ENCODE data around the gene CELF5. TPM values are rescaled to one million over a fixed set of nuclear protein-coding genes. Genes with fewer than 3 reads are reported as not detected.
"Not testable (repeated sequence)": the region's sequence is repeated elsewhere in the genome, so short reads cannot be mapped to it uniquely, and the experiment has no call there.

CELF5 gene
- total RNA-seq, 4 donors from 2014 or later: not detected

DNA sequence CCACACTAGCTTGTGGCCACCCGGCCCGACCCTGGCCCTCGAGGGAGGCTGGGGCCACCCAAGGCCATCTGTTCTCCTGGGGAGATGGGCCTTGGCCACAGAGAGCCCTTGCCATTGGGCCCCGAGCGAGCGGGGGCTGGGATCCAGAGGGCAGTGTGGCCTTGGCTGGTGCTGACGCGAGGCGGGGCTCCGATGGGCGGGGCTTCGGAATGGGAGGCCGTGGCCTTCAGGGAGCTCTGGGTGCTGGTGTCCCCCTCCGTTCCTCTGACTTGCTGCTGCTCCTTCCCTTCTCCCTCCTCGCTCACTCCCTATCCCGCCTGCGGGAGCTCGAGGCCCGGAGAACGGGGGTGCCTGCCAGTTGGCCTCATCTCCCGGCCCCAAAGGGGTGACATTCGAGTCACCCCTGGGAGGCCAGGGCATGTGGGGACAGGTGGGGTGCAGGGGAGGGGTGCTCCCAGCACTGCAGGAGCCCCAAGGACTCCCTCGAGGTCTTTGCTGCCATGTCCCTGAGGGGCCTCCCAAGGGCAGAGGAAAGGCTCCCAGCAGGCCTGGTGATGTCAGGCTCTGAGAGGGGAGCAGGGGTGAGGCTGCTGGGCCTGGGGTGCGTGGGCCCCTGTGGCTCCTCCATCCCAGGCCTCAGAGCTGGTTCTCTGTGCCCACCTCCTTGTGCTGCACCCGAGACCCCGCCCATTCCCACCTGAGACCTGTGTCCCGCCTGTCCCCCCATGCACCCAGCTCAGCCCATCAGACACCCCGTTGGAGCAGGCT is 34.6 kb upstream of the CELF5 start:
- peak in 1 of 3 donors; percentile 70 for DNase-seq
- H3K4me1 ChIP-seq: peaks cover 6 to 25% (median 22%) of the 10 kb centered on the region in 4 donors
- peak overlapping the region in 1 of 4 donors; percentile 39 for H3K4me3 ChIP-seq
- H3K27me3 ChIP-seq: no peaks in the 10 kb centered on the region
- H3K9me3 ChIP-seq: no peaks in the 10 kb centered on the region
- no peak for TF ChIP-seq POLR2A (IDR thresholded peaks at IDR 0.05)
- TF ChIP-seq, protein P1, sequence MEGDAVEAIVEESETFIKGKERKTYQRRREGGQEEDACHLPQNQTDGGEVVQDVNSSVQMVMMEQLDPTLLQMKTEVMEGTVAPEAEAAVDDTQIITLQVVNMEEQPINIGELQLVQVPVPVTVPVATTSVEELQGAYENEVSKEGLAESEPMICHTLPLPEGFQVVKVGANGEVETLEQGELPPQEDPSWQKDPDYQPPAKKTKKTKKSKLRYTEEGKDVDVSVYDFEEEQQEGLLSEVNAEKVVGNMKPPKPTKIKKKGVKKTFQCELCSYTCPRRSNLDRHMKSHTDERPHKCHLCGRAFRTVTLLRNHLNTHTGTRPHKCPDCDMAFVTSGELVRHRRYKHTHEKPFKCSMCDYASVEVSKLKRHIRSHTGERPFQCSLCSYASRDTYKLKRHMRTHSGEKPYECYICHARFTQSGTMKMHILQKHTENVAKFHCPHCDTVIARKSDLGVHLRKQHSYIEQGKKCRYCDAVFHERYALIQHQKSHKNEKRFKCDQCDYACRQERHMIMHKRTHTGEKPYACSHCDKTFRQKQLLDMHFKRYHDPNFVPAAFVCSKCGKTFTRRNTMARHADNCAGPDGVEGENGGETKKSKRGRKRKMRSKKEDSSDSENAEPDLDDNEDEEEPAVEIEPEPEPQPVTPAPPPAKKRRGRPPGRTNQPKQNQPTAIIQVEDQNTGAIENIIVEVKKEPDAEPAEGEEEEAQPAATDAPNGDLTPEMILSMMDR (IDR thresholded peaks at IDR 0.05): no peak
- H3K27ac ChIP-seq: peak overlapping the region in 3 of 4 donors; percentile 68 to 97 (median 90)
- H3K36me3 ChIP-seq: peaks cover 0 to 20% (median 0%) of the 10 kb centered on the region in 3 donors

DNA sequence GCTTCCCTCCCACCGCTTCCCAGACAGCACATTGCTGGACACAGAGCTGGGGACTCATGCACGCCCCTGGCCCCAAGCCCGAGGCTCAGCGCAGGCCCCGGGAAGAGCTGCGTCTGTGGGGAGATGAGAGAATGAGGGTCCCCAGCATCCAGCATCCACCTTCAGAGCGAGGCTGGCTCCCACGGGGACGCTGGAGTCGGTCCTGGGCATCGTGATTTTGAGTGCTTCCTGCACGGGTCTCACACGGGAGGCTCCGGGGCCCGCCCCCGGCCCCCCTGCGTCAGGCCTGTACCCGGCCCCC is 34.0 kb upstream of the CELF5 start:
- Histone ChIP-seq H3K36me3 (peaks cover 0 to 20% (median 0%) of the 10 kb centered on the region in 3 donors), H3K4me1 (peaks cover 6 to 25% (median 22%) of the 10 kb centered on the region in 4 donors)
- no peak for TF ChIP-seq POLR2A (IDR thresholded peaks at IDR 0.05)
- TF ChIP-seq, protein P1 (IDR thresholded peaks at IDR 0.05): no peak

DNA sequence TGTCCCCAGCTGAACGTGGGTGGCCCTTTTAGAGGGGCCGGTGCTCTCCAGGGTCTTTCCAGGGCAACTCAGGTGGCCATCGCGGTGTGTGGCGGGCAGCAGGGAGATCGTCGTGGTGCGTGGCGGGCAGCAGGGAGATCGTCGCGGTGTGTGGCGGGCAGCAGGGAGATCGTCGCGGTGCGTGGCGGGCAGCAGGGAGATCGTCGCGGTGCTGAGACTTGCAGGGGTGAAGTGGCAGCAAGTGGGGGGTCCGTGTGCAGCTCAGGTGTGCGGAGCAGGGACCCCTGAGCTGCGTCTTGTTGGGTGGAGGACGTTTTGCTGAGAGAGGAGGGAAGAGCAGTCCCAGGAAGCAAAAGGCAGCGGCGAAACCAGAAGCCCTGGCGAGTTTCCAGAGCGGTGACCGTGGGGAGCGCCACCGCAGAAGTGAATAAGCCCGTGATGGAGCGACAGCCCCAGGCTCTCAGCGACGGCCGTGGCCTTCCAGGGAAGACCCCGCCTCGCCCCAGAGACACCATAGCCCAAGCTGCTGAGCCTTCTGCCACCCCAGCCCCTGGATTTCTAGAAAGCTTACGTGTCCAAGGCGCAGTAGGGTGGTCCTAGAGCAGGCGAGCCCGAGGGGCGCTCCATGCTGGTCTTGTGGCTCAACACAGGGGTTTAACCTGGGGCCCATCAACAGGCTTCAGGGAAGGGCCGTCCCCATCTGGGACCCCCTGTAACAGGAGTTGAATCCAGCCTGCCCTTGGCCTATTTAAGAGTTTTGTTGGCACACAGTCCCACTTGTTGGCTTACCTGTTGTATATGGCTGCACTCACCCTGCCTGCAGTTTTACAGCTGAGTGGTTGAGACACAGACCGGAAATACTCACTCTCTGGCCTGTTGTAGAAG is 33.3 kb upstream of the CELF5 start:
- TF ChIP-seq, protein P1 (IDR thresholded peaks at IDR 0.05): no peak
- no peak for TF ChIP-seq POLR2A (IDR thresholded peaks at IDR 0.05)
- Histone ChIP-seq H3K27me3 (no peaks in the 10 kb centered on the region), H3K4me1 (peaks cover 6 to 25% (median 20%) of the 10 kb centered on the region in 4 donors), H3K27ac (no peak overlapping the region), H3K4me3 (no peak overlapping the region), H3K36me3 (peaks cover 0 to 24% (median 0%) of the 10 kb centered on the region in 3 donors), H3K9me3 (no peaks in the 10 kb centered on the region)
- no peak for DNase-seq

More for the DNA sequence above, 34.0 kb upstream of the CELF5 start:
- no peak for DNase-seq
- H3K4me3 ChIP-seq: no peak overlapping the region
- no peaks in the 10 kb centered on the region for H3K27me3 ChIP-seq
- H3K27ac ChIP-seq: no peak overlapping the region
- no peaks in the 10 kb centered on the region for H3K9me3 ChIP-seq

DNA sequence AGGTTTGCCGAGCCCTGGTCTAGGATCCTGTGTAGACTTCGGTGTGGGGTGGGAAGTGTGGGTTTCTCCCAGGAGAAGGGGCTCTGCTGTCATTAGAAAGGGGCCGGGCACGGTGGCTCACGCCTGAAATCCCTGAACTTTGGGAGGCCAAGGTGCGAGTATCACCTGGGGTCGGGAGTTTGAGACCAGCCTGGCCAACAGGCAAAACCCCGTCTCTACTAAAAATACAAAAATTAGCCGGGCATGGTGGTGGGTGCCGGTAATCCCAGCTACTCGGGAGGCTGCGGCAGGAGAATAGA is 32.7 kb upstream of the CELF5 start:
- Histone ChIP-seq H3K4me1 (peaks cover 6 to 20% (median 15%) of the 10 kb centered on the region in 4 donors), H3K36me3 (peaks cover 0 to 30% (median 0%) of the 10 kb centered on the region in 3 donors)
- H3K9me3 ChIP-seq, H3K4me3 ChIP-seq, H3K27ac ChIP-seq, DNase-seq, H3K27me3 ChIP-seq: not testable (repeated sequence)

DNA sequence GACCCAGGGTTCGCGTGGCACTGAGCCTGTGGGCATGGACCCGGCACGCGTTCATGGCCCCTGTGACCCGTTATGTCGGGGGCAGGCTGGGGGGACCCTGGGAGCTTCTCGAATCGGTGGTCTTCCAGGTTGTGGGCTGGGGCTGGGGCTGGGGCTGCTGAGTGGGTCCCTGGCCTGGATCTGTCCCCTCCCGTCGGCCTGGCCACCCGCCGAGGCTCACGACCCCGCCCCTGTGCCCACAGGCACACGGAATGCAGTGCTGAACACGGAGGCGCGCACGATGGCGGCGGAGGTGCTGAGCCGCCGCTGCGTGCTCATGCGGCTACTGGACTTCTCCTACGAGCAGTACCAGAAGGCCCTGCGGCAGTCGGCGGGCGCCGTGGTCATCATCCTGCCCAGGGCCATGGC is 32.2 kb upstream of the CELF5 start:
- Histone ChIP-seq H3K4me1 (peaks cover 6 to 16% (median 10%) of the 10 kb centered on the region in 4 donors), H3K9me3 (no peaks in the 10 kb centered on the region), H3K4me3 (no peak overlapping the region), H3K36me3 (peaks cover 0 to 35% (median 0%) of the 10 kb centered on the region in 3 donors), H3K27ac (no peak overlapping the region), H3K27me3 (no peaks in the 10 kb centered on the region)
- DNase-seq: no peak
- TF ChIP-seq POLR2A (IDR thresholded peaks at IDR 0.05): no peak
- TF ChIP-seq, protein P1 (IDR thresholded peaks at IDR 0.05): no peak

DNA sequence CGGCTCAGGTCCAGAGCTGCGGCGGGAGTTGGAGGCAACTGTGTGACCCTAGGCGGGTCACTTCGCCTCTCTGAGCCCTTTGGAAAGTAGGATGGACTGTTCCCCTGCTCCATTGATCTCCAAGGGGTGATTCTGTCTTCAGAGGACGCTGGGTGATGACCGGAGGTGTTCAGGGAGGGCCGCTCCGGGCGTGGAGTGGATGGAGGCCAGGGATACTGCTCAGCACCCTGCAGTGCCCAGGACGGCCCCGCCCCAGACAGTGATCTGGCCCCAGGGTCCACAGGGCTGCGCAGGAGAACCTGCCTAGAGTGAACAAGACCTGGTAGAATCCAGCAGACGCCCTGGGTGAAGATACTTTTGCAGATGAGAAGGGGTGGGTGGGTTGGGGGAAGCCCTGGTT is 31.8 kb upstream of the CELF5 start:
- H3K36me3 ChIP-seq: peaks cover 0 to 36% (median 0%) of the 10 kb centered on the region in 3 donors
- H3K4me1 ChIP-seq: peaks cover 3 to 11% (median 8%) of the 10 kb centered on the region in 4 donors
- H3K4me3 ChIP-seq: no peak overlapping the region
- TF ChIP-seq, protein P1 (IDR thresholded peaks at IDR 0.05): no peak
- no peak for TF ChIP-seq POLR2A (IDR thresholded peaks at IDR 0.05)
- no peaks in the 10 kb centered on the region for H3K27me3 ChIP-seq
- no peak for DNase-seq
- no peak overlapping the region for H3K27ac ChIP-seq
- no peaks in the 10 kb centered on the region for H3K9me3 ChIP-seq
